Lower leg skin (tissue), 3 donors: ENCODE results near the gene ADAM22.

ENCODE experiments used
- CTCF ChIP-seq, 3 donors: fragments of 450-650 bp; IDR thresholded peaks; one replicate each; pipeline ENCODE4 v1.5.1; 2016; ENCODE audit warnings: antibody characterized with exemption in 3 of 3, mild to moderate bottlenecking in 3 of 3, moderate library complexity in 2 of 3
- POLR2A ChIP-seq, 2 donors: fragments of 450-650 bp; IDR thresholded peaks; one replicate each; pipeline ENCODE4 v1.6.1; 2016 to 2017; ENCODE audit warnings: antibody characterized with exemption in 2 of 2, mild to moderate bottlenecking in 1 of 2, moderate library complexity in 1 of 2

- TF ChIP-seq CTCF (IDR thresholded peaks at IDR 0.05) (no peak), POLR2A (IDR thresholded peaks at IDR 0.05) (no peak)
Measured at GRCh38 chr7:87933605-87933952, 472 bp upstream of the ADAM22 start.
